ENCODE results near the gene VAV1.

Gene VAV1

DNA sequence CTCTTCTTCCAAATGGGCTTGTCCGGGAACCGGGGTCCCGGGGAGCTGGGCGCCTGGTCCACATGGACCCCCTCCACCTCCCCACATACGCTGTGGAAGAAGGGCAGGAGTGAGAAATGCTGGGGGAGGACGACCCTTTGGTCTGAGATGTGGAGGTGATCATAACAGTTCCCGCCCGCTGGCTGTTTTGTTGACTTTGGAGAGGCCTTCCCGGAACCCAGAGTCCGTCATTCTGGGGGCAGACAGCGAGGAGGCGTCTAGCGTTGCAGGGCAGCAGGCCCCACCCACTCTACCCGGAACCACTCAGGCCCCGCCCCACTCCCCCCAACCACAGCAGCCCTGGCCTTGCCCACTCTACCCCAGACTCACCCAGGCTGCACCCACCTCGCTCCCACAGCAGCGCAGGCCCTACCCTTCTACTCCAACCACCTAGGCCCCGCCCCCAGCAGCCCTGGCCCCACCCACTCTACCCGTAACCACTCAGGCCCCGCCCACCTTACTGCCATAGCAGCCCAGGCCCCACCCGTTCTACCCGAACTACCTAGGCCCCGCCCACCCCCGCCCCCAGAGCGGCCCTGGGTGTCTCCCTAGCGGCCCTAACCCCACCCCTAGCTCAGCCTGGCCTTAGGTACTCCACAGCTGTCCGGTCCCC lies 42.2 kb upstream of the VAV1 start:
- peak; percentile 40 for FAIRE-seq
- TF ChIP-seq PAX5 (IDR thresholded peaks at IDR 0.05; ENCODE audit: insufficient read depth, low read length, severe bottlenecking) (no peak), POU2F2 (IDR thresholded peaks at IDR 0.05; ENCODE audit: low read depth, low read length) (no peak), POLR2AphosphoS5 (IDR thresholded peaks at IDR 0.05; ENCODE audit: low read depth, low read length) (no peak), TAF1 (IDR thresholded peaks at IDR 0.05; ENCODE audit: low read depth, low read length) (no peak), POLR2A (IDR thresholded peaks at IDR 0.05; ENCODE audit: low read depth, low read length) (no peak), SPI1 (IDR thresholded peaks at IDR 0.05; ENCODE audit: low read depth, low read length) (no peak)
- peak; percentile 58 for DNase-seq (ENCODE audit: insufficient read length, low spot score)

GRCh38 chr19:6730941-6731670 lies 41.4 kb upstream of the VAV1 start:
- FAIRE-seq (no peak), DNase-seq (ENCODE audit: insufficient read length, low spot score) (no peak)
- TF ChIP-seq PAX5 (IDR thresholded peaks at IDR 0.05; ENCODE audit: insufficient read depth, low read length, severe bottlenecking) (no peak), POLR2A (IDR thresholded peaks at IDR 0.05; ENCODE audit: low read depth, low read length) (no peak), TAF1 (IDR thresholded peaks at IDR 0.05; ENCODE audit: low read depth, low read length) (no peak), POU2F2 (IDR thresholded peaks at IDR 0.05; ENCODE audit: low read depth, low read length) (no peak), POLR2AphosphoS5 (IDR thresholded peaks at IDR 0.05; ENCODE audit: low read depth, low read length) (no peak), SPI1 (IDR thresholded peaks at IDR 0.05; ENCODE audit: low read depth, low read length) (no peak)

GRCh38 chr19:6731822-6732221 lies 40.7 kb upstream of the VAV1 start:
- FAIRE-seq: no peak
- DNase-seq (ENCODE audit: insufficient read length, low spot score): no peak
- TF ChIP-seq POU2F2 (IDR thresholded peaks at IDR 0.05; ENCODE audit: low read depth, low read length) (no peak), PAX5 (IDR thresholded peaks at IDR 0.05; ENCODE audit: insufficient read depth, low read length, severe bottlenecking) (no peak), SPI1 (IDR thresholded peaks at IDR 0.05; ENCODE audit: low read depth, low read length) (no peak), POLR2AphosphoS5 (IDR thresholded peaks at IDR 0.05; ENCODE audit: low read depth, low read length) (no peak), TAF1 (IDR thresholded peaks at IDR 0.05; ENCODE audit: low read depth, low read length) (no peak), POLR2A (IDR thresholded peaks at IDR 0.05; ENCODE audit: low read depth, low read length) (no peak)

DNA sequence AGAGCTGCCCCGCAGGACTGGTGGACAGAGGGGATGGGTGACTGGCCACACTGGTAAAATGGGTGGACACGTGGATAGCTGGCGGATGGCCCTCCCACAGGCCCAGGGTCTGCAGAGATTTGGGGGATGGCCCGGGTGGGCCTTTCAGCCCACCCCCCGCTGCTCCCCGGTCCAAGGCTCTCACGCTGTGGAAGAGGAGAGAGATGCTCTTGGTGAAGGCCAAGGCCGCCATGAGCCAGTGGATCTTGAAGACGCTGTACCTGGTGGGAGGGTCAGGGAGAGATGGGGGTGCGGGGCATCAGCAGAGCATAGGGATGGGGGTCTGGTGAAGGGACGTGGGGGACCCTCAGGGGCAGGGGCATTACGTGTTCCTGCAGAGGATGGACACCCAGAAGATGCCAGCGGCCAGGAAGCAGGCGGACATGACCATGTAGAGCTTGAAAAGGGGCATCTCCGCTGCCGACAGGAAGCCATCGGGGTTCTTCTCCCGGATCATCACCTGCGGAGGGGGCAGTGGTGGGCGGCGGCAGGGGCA lies 39.6 kb upstream of the VAV1 start:
- DNase-seq (ENCODE audit: insufficient read length, low spot score): no peak
- TF ChIP-seq TAF1 (IDR thresholded peaks at IDR 0.05; ENCODE audit: low read depth, low read length): no peak
- no peak for TF ChIP-seq SPI1 (IDR thresholded peaks at IDR 0.05; ENCODE audit: low read depth, low read length)
- TF ChIP-seq PAX5 (IDR thresholded peaks at IDR 0.05; ENCODE audit: insufficient read depth, low read length, severe bottlenecking): no peak
- no peak for TF ChIP-seq POU2F2 (IDR thresholded peaks at IDR 0.05; ENCODE audit: low read depth, low read length)
- TF ChIP-seq POLR2A (IDR thresholded peaks at IDR 0.05; ENCODE audit: low read depth, low read length): no peak
- TF ChIP-seq POLR2AphosphoS5 (IDR thresholded peaks at IDR 0.05; ENCODE audit: low read depth, low read length): no peak
- no peak for FAIRE-seq

DNA sequence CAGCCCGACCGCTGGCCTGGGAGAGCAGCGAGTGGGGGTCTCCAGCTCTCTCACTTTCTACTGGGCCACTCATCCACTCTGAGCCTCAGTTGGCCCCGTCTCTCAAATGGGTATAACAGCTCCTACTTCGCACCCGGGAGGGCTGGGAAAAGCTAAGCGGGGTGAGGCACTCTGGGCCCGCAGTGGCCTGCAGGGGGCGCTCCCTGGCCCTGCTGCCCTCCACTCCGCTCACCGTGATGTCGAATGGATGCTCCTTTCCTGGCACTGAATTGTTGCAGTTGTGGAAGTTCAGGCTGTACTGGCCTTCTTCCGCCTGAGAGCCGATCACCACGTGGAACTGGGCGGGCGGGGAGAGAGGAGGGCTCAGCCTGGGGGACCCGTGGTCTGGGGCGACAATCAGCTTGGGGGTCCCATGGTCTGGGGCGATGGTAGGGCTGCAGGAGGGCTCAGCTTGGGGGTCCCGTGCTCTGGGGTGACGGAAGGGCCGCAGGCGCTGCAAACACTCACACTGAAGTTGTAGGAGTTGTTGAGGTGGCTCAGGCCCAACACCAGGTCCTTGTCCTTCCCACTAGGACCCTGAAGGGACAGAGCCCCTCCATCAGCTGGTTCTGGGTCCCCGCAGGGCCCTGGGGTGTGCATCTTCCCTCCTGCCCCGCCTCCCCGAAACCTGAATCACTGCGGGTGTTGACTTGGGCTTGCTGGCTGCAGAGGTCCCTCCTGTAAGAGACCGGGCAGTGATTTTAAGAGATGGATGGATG lies 39.0 kb upstream of the VAV1 start:
- FAIRE-seq (no peak), DNase-seq (ENCODE audit: insufficient read length, low spot score) (no peak)
- TF ChIP-seq POU2F2 (IDR thresholded peaks at IDR 0.05; ENCODE audit: low read depth, low read length) (no peak), SPI1 (IDR thresholded peaks at IDR 0.05; ENCODE audit: low read depth, low read length) (no peak), TAF1 (IDR thresholded peaks at IDR 0.05; ENCODE audit: low read depth, low read length) (no peak), PAX5 (IDR thresholded peaks at IDR 0.05; ENCODE audit: insufficient read depth, low read length, severe bottlenecking) (no peak), POLR2A (IDR thresholded peaks at IDR 0.05; ENCODE audit: low read depth, low read length) (no peak), POLR2AphosphoS5 (IDR thresholded peaks at IDR 0.05; ENCODE audit: low read depth, low read length) (no peak)

GRCh38 chr19:6734096-6734696 lies 38.3 kb upstream of the VAV1 start:
- FAIRE-seq (no peak), DNase-seq (ENCODE audit: insufficient read length, low spot score) (no peak)
- TF ChIP-seq TAF1 (IDR thresholded peaks at IDR 0.05; ENCODE audit: low read depth, low read length) (no peak), POU2F2 (IDR thresholded peaks at IDR 0.05; ENCODE audit: low read depth, low read length) (no peak), POLR2AphosphoS5 (IDR thresholded peaks at IDR 0.05; ENCODE audit: low read depth, low read length) (no peak), POLR2A (IDR thresholded peaks at IDR 0.05; ENCODE audit: low read depth, low read length) (no peak), PAX5 (IDR thresholded peaks at IDR 0.05; ENCODE audit: insufficient read depth, low read length, severe bottlenecking) (no peak), SPI1 (IDR thresholded peaks at IDR 0.05; ENCODE audit: low read depth, low read length) (no peak)

DNA sequence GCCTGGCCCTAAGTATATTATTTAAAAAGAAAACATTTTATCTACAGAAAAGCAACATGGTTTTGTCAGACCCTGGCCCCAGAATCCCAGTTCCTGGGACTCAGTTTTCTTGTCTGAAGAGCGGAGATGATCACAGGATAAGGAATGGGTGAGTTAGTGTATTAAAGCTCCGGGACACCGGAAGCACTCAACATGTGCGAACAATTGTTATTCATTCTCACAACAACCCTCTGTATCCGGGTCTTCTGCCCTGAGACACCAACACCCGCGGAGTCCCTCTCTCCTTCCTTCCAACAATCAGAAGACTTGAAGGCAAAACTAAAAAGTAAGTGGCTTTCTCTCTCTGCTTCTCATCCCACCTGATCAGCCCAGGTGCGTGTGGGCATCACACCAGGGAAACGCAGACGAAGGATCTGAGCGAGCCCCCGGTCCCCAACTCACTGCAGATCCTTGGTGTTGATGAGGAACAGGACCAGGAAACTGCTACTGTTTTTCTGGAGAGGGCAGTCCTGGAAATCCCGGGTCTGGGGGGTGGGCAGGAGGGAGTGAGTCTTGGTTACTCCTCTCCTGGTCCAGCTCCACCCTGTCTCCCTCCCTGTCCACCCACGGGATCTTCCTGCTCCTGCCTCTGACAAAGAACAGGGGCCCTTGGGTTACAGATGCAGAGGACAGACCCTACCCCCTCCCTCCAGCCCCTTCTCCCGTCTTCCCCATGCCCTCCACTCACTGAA lies 37.2 kb upstream of the VAV1 start:
- no peak for TF ChIP-seq POLR2A (IDR thresholded peaks at IDR 0.05; ENCODE audit: low read depth, low read length)
- no peak for TF ChIP-seq POLR2AphosphoS5 (IDR thresholded peaks at IDR 0.05; ENCODE audit: low read depth, low read length)
- no peak for TF ChIP-seq PAX5 (IDR thresholded peaks at IDR 0.05; ENCODE audit: insufficient read depth, low read length, severe bottlenecking)
- TF ChIP-seq SPI1 (IDR thresholded peaks at IDR 0.05; ENCODE audit: low read depth, low read length): no peak
- TF ChIP-seq TAF1 (IDR thresholded peaks at IDR 0.05; ENCODE audit: low read depth, low read length): no peak
- no peak for TF ChIP-seq POU2F2 (IDR thresholded peaks at IDR 0.05; ENCODE audit: low read depth, low read length)
- FAIRE-seq: no peak
- no peak for DNase-seq (ENCODE audit: insufficient read length, low spot score)

Measured in GM12891 (cell line).